Activated T-cell treated with anti-CD3 and anti-CD28 coated beads, Interleukin-2, amount 50 U/mL, for 24 hours (primary cell): ENCODE data around the gene ECSIT.
A peak's percentile ranks its signal among the peaks of the same experiment; 100 is the strongest.

Source experiments
- DNase-seq: peaks from one replicate; pipeline ENCODE4 v3.0.0-alpha.2; 2020
- H3K27ac Mint-ChIP-seq: 2 replicates; pipeline ENCODE4 v1.8.0; 2020; ENCODE audit warnings: mild to moderate bottlenecking, mixed read lengths
- H3K27me3 Mint-ChIP-seq: 2 replicates; pipeline ENCODE4 v1.8.0; 2020; ENCODE audit warnings: mixed read lengths
- H3K36me3 Mint-ChIP-seq: 2 replicates; pipeline ENCODE4 v1.8.0; 2020; ENCODE audit warnings: low read depth, mixed read lengths
- H3K4me1 Mint-ChIP-seq: 2 replicates; pipeline ENCODE4 v1.8.0; 2020; ENCODE audit warnings: low read depth, mixed read lengths
- H3K4me3 Mint-ChIP-seq: 2 replicates; pipeline ENCODE4 v1.8.0; 2020; ENCODE audit warnings: mild to moderate bottlenecking, moderate library complexity, mixed read lengths
- H3K9me3 Mint-ChIP-seq: 2 replicates; pipeline ENCODE4 v1.8.0; 2020; ENCODE audit warnings: mixed read lengths

ECSIT gene

GRCh38 chr19:11556634-11557420 is 27.9 kb upstream of the ECSIT start:
- Mint-ChIP-seq H3K36me3 (peaks cover 68% of the 10 kb centered on the region), H3K27me3 (no peaks in the 10 kb centered on the region), H3K9me3 (no peaks in the 10 kb centered on the region), H3K4me3 (peak overlapping the region; percentile 88), H3K4me1 (peaks cover 46% of the 10 kb centered on the region), H3K27ac (peak overlapping the region; percentile 53)
- DNase-seq = no peak

- Mint-ChIP-seq H3K36me3 (peaks cover 70% of the 10 kb centered on the region), H3K9me3 (no peaks in the 10 kb centered on the region), H3K4me3 (no peak overlapping the region), H3K4me1 (peaks cover 37% of the 10 kb centered on the region), H3K27me3 (no peaks in the 10 kb centered on the region), H3K27ac (peak overlapping the region; percentile 30)
- DNase-seq = no peak
Observed at GRCh38 chr19:11555246-11555645, 26.3 kb upstream of the ECSIT start.

GRCh38 chr19:11554160-11554559 is 25.2 kb upstream of the ECSIT start:
- peak overlapping the region; percentile 69 for H3K27ac Mint-ChIP-seq
- peaks cover 33% of the 10 kb centered on the region for H3K4me1 Mint-ChIP-seq
- H3K9me3 Mint-ChIP-seq = no peaks in the 10 kb centered on the region
- no peaks in the 10 kb centered on the region for H3K27me3 Mint-ChIP-seq
- peaks cover 66% of the 10 kb centered on the region for H3K36me3 Mint-ChIP-seq
- H3K4me3 Mint-ChIP-seq = no peak overlapping the region
- DNase-seq = no peak

GRCh38 chr19:11552666-11553372 is 23.9 kb upstream of the ECSIT start:
- H3K4me1 Mint-ChIP-seq = peaks cover 28% of the 10 kb centered on the region
- H3K9me3 Mint-ChIP-seq = no peaks in the 10 kb centered on the region
- DNase-seq = no peak
- peaks cover 54% of the 10 kb centered on the region for H3K36me3 Mint-ChIP-seq
- H3K4me3 Mint-ChIP-seq = no peak overlapping the region
- H3K27ac Mint-ChIP-seq = no peak overlapping the region
- no peaks in the 10 kb centered on the region for H3K27me3 Mint-ChIP-seq

GRCh38 chr19:11551603-11552235 is 22.8 kb upstream of the ECSIT start:
- Mint-ChIP-seq H3K4me1 (peaks cover 20% of the 10 kb centered on the region), H3K36me3 (peaks cover 48% of the 10 kb centered on the region), H3K9me3 (no peaks in the 10 kb centered on the region), H3K27me3 (no peaks in the 10 kb centered on the region), H3K27ac (no peak overlapping the region), H3K4me3 (no peak overlapping the region)
- DNase-seq = no peak

- H3K4me1 Mint-ChIP-seq = peaks cover 10% of the 10 kb centered on the region
- no peak overlapping the region for H3K27ac Mint-ChIP-seq
- no peak for DNase-seq
- peaks cover 35% of the 10 kb centered on the region for H3K36me3 Mint-ChIP-seq
- H3K27me3 Mint-ChIP-seq = no peaks in the 10 kb centered on the region
- H3K4me3 Mint-ChIP-seq = no peak overlapping the region
- no peaks in the 10 kb centered on the region for H3K9me3 Mint-ChIP-seq
Observed at GRCh38 chr19:11550265-11550664, 21.3 kb upstream of the ECSIT start.

- no peak for DNase-seq
- no peaks in the 10 kb centered on the region for H3K27me3 Mint-ChIP-seq
- no peaks in the 10 kb centered on the region for H3K9me3 Mint-ChIP-seq
- H3K4me3 Mint-ChIP-seq = no peak overlapping the region
- peaks cover 8% of the 10 kb centered on the region for H3K4me1 Mint-ChIP-seq
- no peak overlapping the region for H3K27ac Mint-ChIP-seq
- peaks cover 32% of the 10 kb centered on the region for H3K36me3 Mint-ChIP-seq
Observed at GRCh38 chr19:11549386-11549953, 20.5 kb upstream of the ECSIT start.

- Mint-ChIP-seq H3K4me3 (no peak overlapping the region), H3K4me1 (peaks cover 2% of the 10 kb centered on the region), H3K27me3 (no peaks in the 10 kb centered on the region), H3K9me3 (no peaks in the 10 kb centered on the region), H3K36me3 (peaks cover 18% of the 10 kb centered on the region), H3K27ac (no peak overlapping the region)
- DNase-seq = no peak
Observed at GRCh38 chr19:11547929-11548700, 19.2 kb upstream of the ECSIT start.

GRCh38 chr19:11541238-11541637 is 12.3 kb upstream of the ECSIT start:
- no peak overlapping the region for H3K27ac Mint-ChIP-seq
- H3K36me3 Mint-ChIP-seq = no peaks in the 10 kb centered on the region

GRCh38 chr19:11540645-11541044 is 11.7 kb upstream of the ECSIT start:
- H3K9me3 Mint-ChIP-seq = no peaks in the 10 kb centered on the region
- peaks cover 8% of the 10 kb centered on the region for H3K4me1 Mint-ChIP-seq
- DNase-seq = no peak
- no peaks in the 10 kb centered on the region for H3K36me3 Mint-ChIP-seq
- peaks cover 31% of the 10 kb centered on the region for H3K27me3 Mint-ChIP-seq
- no peak overlapping the region for H3K27ac Mint-ChIP-seq
- no peak overlapping the region for H3K4me3 Mint-ChIP-seq

More at GRCh38 chr19:11541238-11541637, 12.3 kb upstream of the ECSIT start:
- Mint-ChIP-seq H3K4me1 (peaks cover 6% of the 10 kb centered on the region), H3K27me3 (peaks cover 31% of the 10 kb centered on the region), H3K4me3 (no peak overlapping the region), H3K9me3 (no peaks in the 10 kb centered on the region)
- no peak for DNase-seq

GRCh38 chr19:11539495-11540365 is 10.8 kb upstream of the ECSIT start:
- DNase-seq = no peak
- no peak overlapping the region for H3K27ac Mint-ChIP-seq

GRCh38 chr19:11538232-11539036 is 9.5 kb upstream of the ECSIT start, which contains the start of gene CNN1:
CNN1 (plus strand) TSS chr19:11538851; CDS start chr19:11538928, 77 bp downstream.
- Mint-ChIP-seq H3K9me3 (no peaks in the 10 kb centered on the region), H3K36me3 (no peaks in the 10 kb centered on the region), H3K27ac (no peak within 1 kb of the TSS), H3K4me3 (no peak within 1 kb of the TSS), H3K4me1 (peaks cover 15% of the 10 kb centered on the region), H3K27me3 (peaks cover 31% of the 10 kb centered on the region)
- DNase-seq = no peak

More at GRCh38 chr19:11539495-11540365, 10.8 kb upstream of the ECSIT start:
- no peaks in the 10 kb centered on the region for H3K36me3 Mint-ChIP-seq
- H3K9me3 Mint-ChIP-seq = no peaks in the 10 kb centered on the region
- peaks cover 12% of the 10 kb centered on the region for H3K4me1 Mint-ChIP-seq
- H3K4me3 Mint-ChIP-seq = no peak overlapping the region
- H3K27me3 Mint-ChIP-seq = peaks cover 31% of the 10 kb centered on the region
